HG02981 (cell line): ENCODE measurements around the gene GUCA2A.

ENCODE experiments used
- ATAC-seq: cut with Tn5 transposase; IDR thresholded peaks from one replicate; pipeline ENCODE4 v1.9.1; 2021; ENCODE audit warnings: mild to moderate bottlenecking, moderate library complexity; ENCODE audit not compliant: unreplicated experiment

Gene GUCA2A

GRCh38 chr1:42155362-42155761 is 9.2 kb downstream of the GUCA2A start:
- no peak for ATAC-seq

GRCh38 chr1:42154685-42155084 is 9.9 kb downstream of the GUCA2A start:
- ATAC-seq, result no peak

- ATAC-seq, result no peak
Observed at GRCh38 chr1:42153624-42154023, 10.9 kb downstream of the GUCA2A start.

GRCh38 chr1:42152907-42153600 is 11.5 kb downstream of the GUCA2A start, which contains the start of gene GUCA2B:
Gene GUCA2B (plus strand): TSS chr1:42153410. CDS start chr1:42153451, 41 bp downstream.
- no peak for ATAC-seq

GRCh38 chr1:42152119-42152518 is 12.4 kb downstream of the GUCA2A start:
- no peak for ATAC-seq

- ATAC-seq, result no peak
Observed at GRCh38 chr1:42150651-42151050, 13.9 kb downstream of the GUCA2A start.

GRCh38 chr1:42148166-42148565 is 16.4 kb downstream of the GUCA2A start:
- no peak for ATAC-seq

- no peak for ATAC-seq
Observed at GRCh38 chr1:42146626-42147320, 17.8 kb downstream of the GUCA2A start.

GRCh38 chr1:42145764-42146625 is 18.6 kb downstream of the GUCA2A start:
- no peak for ATAC-seq

- no peak for ATAC-seq
Observed at GRCh38 chr1:42145389-42145716, 19.2 kb downstream of the GUCA2A start.

GRCh38 chr1:42144711-42145388 is 19.7 kb downstream of the GUCA2A start:
- ATAC-seq, result no peak

GRCh38 chr1:42143896-42144710 is 20.4 kb downstream of the GUCA2A start:
- no peak for ATAC-seq

- no peak for ATAC-seq
Observed at GRCh38 chr1:42142894-42143675, 21.5 kb downstream of the GUCA2A start.

- no peak for ATAC-seq
Observed at GRCh38 chr1:42141978-42142377, 22.6 kb downstream of the GUCA2A start.

GRCh38 chr1:42140191-42140590 is 24.4 kb downstream of the GUCA2A start:
- ATAC-seq, result no peak

- no peak for ATAC-seq
Observed at GRCh38 chr1:42139444-42139843, 25.1 kb downstream of the GUCA2A start.

- ATAC-seq, result no peak
Observed at GRCh38 chr1:42138586-42138985, 26.0 kb downstream of the GUCA2A start.

GRCh38 chr1:42137766-42138165 is 26.8 kb downstream of the GUCA2A start:
- no peak for ATAC-seq

- ATAC-seq, result no peak
Observed at GRCh38 chr1:42136466-42136865, 28.1 kb downstream of the GUCA2A start.
